ENCODE measurements around the gene TPR. TPM values are rescaled to one million over a fixed set of nuclear protein-coding genes. Genes with fewer than 3 reads are reported as not detected.

The TPR gene
- polyA plus RNA-seq, 12 donors: 53.6 to 105 (median 69.7) TPM; not detected in 1

GRCh38 chr1:186337554-186337953, 37.5 kb downstream of the TPR start:
- DNase-seq: no peak

- no peak for DNase-seq
Measured at GRCh38 chr1:186330758-186331157, 44.3 kb downstream of the TPR start.

GRCh38 chr1:186327331-186327730, 47.7 kb downstream of the TPR start:
- DNase-seq: no peak

GRCh38 chr1:186326009-186326408, 49.0 kb downstream of the TPR start:
- DNase-seq: no peak

- no peak for DNase-seq
Measured at GRCh38 chr1:186325239-186325638, 49.8 kb downstream of the TPR start.

GRCh38 chr1:186323865-186324264, 51.2 kb downstream of the TPR start:
- no peak for DNase-seq

- no peak for DNase-seq
Measured at GRCh38 chr1:186315570-186315969, 59.5 kb downstream of the TPR start.

- DNase-seq: no peak
Measured at GRCh38 chr1:186311375-186312051, 63.5 kb downstream of the TPR start.

- no peak for DNase-seq
Measured at GRCh38 chr1:186310307-186310706, 64.7 kb downstream of the TPR start.

GRCh38 chr1:186308264-186309060, 66.6 kb downstream of the TPR start:
- DNase-seq: no peak

GRCh38 chr1:186307445-186307844, 67.6 kb downstream of the TPR start:
- DNase-seq: no peak

GRCh38 chr1:186306533-186306932, 68.5 kb downstream of the TPR start:
- no peak for DNase-seq

GRCh38 chr1:186304982-186305949, 69.8 kb downstream of the TPR start:
- no peak for DNase-seq

GRCh38 chr1:186303911-186304310, 71.1 kb downstream of the TPR start:
- DNase-seq: no peak

- DNase-seq: no peak
Measured at GRCh38 chr1:186302381-186302920, 72.6 kb downstream of the TPR start.

- no peak for DNase-seq
Measured at GRCh38 chr1:186301448-186301847, 73.6 kb downstream of the TPR start.

- DNase-seq: no peak
Measured at GRCh38 chr1:186300056-186300455, 75.0 kb downstream of the TPR start.

- DNase-seq: no peak
Measured at GRCh38 chr1:186299570-186299969, 75.5 kb downstream of the TPR start.

GRCh38 chr1:186298851-186299250, 76.2 kb downstream of the TPR start:
- DNase-seq: no peak

GRCh38 chr1:186297439-186298045, 77.5 kb downstream of the TPR start:
- no peak for DNase-seq

GRCh38 chr1:186295980-186296379, 79.1 kb downstream of the TPR start, which contains the start of gene PRG4:
TSS of gene PRG4 (plus strand) at chr1:186296279.
- DNase-seq: no peak

All from muscle of arm (tissue), 12 donors.